Jurkat, Clone E6-1 (cell line): ENCODE measurements around the gene PFDN4.
A peak's percentile ranks its signal among the peaks of the same experiment; 100 is the strongest.
"Not testable (repeated sequence)": the region's sequence is repeated elsewhere in the genome, so short reads cannot be mapped to it uniquely, and the experiment has no call there.

Experiments
- DNase-seq: peaks from one replicate; pipeline ENCODE4 v3.0.0-alpha.2; 2011; ENCODE audit warnings: low read depth, low spot score
- H3K4me3 ChIP-seq: 2 replicates; pipeline ENCODE4 v1.5.1; 2011; ENCODE audit warnings: mild to moderate bottlenecking, low read length, control low read depth, moderate library complexity

PFDN4 gene

GRCh38 chr20:54219751-54220426 is 12.0 kb downstream of the PFDN4 start:
- DNase-seq = no peak
- no peak overlapping the region for H3K4me3 ChIP-seq

GRCh38 chr20:54220722-54221121 is 12.8 kb downstream of the PFDN4 start:
- DNase-seq = no peak
- H3K4me3 ChIP-seq = no peak overlapping the region

DNA sequence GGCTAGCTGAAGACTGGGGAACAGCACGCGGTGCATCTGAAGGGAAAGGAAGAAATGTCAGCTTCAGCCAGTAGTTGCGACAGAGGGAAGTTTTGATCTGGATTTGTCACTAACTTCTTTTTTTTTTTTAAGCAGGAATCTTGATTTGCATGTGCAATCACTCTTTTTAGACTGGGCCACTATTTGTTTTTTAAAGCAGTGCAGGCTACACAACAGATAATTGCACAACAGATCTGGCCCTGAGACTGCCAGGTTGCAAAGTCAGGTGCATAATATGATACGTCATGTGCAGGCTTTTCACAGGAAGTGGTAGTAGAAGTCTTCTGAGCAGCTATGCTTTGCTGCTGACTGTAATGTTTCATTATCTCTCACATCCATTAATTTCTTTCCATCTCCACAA is 13.5 kb downstream of the PFDN4 start:
- no peak overlapping the region for H3K4me3 ChIP-seq
- peak; percentile 61 for DNase-seq

GRCh38 chr20:54221996-54222890 is 14.4 kb downstream of the PFDN4 start:
- H3K4me3 ChIP-seq = no peak overlapping the region
- no peak for DNase-seq

- H3K4me3 ChIP-seq = no peak overlapping the region
- no peak for DNase-seq
These were observed 15.4 kb downstream of the PFDN4 start for GRCh38 chr20:54223285-54223684.

DNA sequence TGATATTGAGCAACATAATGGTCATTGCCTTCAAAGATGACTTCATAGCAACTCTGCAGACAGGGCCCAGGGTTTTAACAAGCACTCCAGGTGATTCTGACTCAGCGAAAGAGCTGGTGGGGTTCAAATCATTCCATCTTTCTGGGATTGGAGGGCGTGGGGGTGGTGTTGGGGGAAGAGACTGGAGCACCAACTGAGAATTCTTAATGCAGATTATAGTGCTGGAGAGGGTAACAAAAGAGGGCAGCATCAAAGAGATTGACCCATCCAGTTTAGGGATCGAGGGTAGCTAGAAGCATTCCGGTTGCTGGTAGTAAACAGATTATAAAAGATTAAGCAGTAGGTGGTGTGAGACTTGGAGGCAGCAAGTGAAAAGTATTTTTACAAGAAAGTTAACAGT is 15.9 kb downstream of the PFDN4 start:
- no peak overlapping the region for H3K4me3 ChIP-seq
- DNase-seq = no peak

DNA sequence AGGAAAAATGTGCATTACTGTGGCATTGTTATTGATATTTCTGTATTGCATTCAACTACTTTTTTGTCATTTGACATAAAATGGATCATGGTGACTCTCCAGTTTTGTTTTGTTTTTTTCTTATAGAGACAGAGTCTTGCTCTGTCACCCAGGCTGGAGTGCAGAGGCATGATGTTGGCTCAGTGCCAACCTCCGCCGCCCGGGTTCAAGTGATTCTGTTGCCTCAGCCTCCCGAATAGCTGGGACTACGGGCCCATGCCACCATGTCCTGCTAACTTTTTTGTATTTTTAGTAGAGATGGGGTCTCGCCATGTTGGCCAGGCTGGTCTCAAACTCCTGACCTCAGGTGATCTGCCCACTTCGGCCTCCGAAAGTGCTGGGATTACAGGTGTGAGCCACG is 16.8 kb downstream of the PFDN4 start:
- not testable (repeated sequence) for H3K4me3 ChIP-seq, DNase-seq

DNA sequence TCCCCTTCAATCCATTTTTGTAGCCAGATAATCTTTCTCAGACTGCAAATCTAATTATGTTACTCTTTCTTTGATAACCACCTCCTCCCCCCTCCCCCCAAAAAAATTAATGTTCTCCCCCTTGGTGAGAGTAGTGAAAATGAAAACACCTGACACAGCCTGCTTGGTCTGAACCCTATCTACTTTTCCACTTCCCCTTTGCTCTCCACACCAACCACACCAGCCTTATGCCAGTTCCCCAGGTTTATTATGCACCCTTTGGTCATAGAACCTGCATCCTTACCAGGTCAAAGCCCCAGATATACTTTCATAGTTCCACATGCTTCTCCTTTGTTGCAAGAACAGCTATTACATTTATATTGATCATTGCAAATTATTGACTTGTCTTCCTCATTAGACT is 19.4 kb downstream of the PFDN4 start:
- no peak for DNase-seq
- no peak overlapping the region for H3K4me3 ChIP-seq

- H3K4me3 ChIP-seq = no peak overlapping the region
- no peak for DNase-seq
These were observed 19.9 kb downstream of the PFDN4 start for GRCh38 chr20:54227751-54228150.

DNA sequence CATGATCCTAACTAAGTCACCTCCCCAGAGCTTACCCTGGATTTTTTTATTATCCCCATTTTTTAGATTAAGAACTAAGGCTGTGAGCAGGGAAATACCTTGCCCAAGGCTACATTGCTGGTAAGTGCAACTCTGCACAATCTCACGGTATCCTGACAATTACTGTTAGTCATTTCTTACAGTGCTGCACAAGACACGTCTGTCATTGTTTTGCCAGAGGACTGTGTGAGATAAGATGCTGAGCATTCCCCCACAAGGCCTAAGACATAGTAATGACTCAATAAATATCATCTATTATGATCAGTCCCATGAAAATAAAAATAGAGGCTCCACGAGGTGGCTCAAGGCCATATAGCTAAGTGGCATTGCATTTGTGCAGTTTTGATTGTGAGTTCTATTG is 21.0 kb downstream of the PFDN4 start:
- no peak overlapping the region for H3K4me3 ChIP-seq
- no peak for DNase-seq

GRCh38 chr20:54229566-54230160 is 21.8 kb downstream of the PFDN4 start:
- no peak for DNase-seq

DNA sequence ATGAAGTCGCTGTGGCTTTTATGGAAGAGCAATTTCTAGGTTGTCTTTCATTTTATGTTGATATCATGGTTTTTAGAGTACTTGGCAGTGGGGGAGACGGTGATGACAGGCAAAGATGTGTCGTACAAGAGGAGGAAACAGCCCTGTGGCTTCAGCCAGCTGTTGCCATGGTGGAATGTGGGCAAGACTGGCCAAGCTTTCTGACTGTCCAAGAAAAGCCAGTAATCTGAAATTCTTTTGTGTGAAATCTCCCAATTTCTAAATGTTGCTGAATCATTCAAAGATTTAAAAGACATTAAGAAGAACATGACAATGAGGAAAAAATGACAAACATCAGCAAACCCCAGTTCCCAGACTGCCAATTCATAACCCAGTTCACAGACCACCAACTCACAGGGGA is 23.1 kb downstream of the PFDN4 start:
- H3K4me3 ChIP-seq = no peak overlapping the region
- DNase-seq = no peak

More at GRCh38 chr20:54229566-54230160, 21.8 kb downstream of the PFDN4 start:
- H3K4me3 ChIP-seq = no peak overlapping the region

GRCh38 chr20:54234991-54235390 is 27.1 kb downstream of the PFDN4 start:
- DNase-seq = no peak
- H3K4me3 ChIP-seq = no peak overlapping the region

DNA sequence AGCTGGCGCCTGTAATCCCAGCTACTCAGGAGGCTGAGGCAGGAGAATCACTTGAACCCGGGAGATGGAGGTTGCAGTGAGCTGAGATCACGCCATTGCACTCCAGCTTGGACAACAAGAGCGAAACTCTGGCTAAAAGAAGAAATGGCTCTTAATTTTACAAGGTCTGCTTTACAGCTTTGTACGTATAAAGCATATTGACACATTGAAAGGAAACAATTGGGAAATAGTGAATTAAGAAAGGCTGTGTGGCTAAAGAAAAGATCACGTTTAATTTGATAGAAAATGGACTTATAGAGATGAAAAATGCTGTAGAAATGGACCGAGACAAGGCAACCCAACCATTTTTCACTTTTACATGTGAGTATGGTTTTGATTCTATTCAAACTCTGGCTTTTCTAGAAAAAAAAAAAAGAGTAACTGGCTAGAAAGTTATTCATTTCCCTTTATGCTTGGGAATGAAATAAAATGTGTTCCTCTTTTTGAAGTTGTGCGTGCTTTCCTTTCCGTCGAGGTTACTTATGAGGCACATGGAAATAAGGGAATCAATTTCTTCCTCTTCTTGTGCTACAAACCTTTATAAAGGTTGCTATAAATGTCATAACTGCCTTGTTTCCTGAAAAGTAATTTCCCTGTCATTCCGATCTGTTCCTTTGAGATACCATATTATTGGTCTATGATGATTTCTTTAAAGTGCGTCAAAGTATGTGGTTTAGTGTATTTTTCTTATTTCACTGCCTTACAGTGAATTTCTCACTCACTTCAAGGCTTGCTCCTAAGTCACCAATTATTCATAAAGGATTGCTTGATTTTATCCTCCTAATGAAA is 29.4 kb downstream of the PFDN4 start:
- no peak for DNase-seq
- no peak overlapping the region for H3K4me3 ChIP-seq

- no peak for DNase-seq
- no peak overlapping the region for H3K4me3 ChIP-seq
These were observed 36.2 kb downstream of the PFDN4 start for GRCh38 chr20:54244113-54244512.

DNA sequence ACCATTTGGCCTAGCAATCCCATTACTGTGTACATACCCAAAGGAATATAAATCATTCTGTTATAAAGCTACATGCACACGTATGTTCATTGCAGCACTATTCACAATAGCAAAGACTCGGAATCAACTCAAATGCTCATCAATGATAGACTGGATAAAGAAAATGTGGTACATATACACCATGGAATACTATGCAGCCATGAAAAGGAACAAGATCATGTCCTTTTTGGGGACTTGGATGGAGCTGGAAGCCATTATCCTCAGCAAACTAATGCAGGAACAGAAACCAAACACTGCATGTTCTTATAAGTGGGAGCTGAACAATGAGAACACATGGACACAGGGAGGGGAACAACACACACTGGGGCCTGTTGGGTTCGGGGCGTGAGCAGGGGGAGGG is 40.8 kb downstream of the PFDN4 start:
- not testable (repeated sequence) for DNase-seq, H3K4me3 ChIP-seq

GRCh38 chr20:54250691-54251090 is 42.8 kb downstream of the PFDN4 start:
- no peak for DNase-seq
- H3K4me3 ChIP-seq = no peak overlapping the region

DNA sequence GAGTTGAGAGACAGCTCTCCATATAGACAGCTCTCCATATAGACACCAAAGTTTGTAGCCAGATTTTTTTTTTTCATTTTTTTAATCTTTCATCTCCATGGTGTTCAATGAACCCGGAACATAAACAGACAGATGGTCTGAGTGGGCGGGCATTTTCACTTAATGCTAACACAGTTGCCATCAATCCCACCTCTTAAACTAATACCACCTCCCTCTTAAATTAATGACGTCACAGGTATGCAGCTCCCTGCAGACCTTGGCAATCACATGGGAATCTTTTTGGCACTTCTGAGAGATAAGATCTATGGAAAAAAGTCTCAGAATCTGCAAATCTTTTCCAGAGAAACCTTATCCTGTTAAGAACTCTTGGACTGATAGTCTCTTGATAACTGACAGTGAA is 43.2 kb downstream of the PFDN4 start:
- no peak overlapping the region for H3K4me3 ChIP-seq
- no peak for DNase-seq

- DNase-seq = no peak
- no peak overlapping the region for H3K4me3 ChIP-seq
These were observed 46.7 kb downstream of the PFDN4 start for GRCh38 chr20:54254596-54254995.
